Activated CD8-positive, alpha-beta memory T cell treated with anti-CD3 and anti-CD28 coated beads for 24 hours (primary cell): ENCODE results near the gene TET3.

Experiments
- DNase-seq: peaks from one replicate; pipeline ENCODE4 v3.0.0-alpha.2; 2020

Gene TET3

GRCh38 chr2:74007121-74007520 is 22.4 kb downstream of the TET3 start:
- peak; percentile 38 for DNase-seq

DNA sequence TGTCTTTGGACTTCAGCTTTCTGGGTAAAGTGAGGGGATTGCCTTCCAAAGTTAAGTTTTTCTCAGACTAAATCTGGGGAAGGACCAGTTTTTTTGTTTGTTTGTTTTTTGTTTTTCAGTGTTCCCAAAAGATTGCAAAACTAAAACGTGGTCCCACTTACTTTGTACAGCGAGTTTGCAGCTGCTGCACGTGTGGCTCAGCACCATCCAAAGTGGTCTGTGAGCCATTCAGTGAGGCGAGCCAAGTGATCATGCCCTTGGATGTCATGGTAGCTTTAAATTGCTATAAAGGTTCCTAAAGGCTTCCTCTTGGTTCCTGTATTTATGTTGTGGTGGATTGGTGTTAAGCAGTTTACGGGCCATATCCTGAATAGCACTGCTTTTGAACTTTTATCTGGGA is 23.0 kb downstream of the TET3 start:
- peak; percentile 7 for DNase-seq

GRCh38 chr2:74008761-74009395 is 24.2 kb downstream of the TET3 start:
- peak; percentile 32 for DNase-seq

GRCh38 chr2:74009577-74009976 is 24.9 kb downstream of the TET3 start:
- peak; percentile 42 for DNase-seq

- DNase-seq: no peak
Measured at GRCh38 chr2:74010087-74010541, 25.4 kb downstream of the TET3 start.

DNA sequence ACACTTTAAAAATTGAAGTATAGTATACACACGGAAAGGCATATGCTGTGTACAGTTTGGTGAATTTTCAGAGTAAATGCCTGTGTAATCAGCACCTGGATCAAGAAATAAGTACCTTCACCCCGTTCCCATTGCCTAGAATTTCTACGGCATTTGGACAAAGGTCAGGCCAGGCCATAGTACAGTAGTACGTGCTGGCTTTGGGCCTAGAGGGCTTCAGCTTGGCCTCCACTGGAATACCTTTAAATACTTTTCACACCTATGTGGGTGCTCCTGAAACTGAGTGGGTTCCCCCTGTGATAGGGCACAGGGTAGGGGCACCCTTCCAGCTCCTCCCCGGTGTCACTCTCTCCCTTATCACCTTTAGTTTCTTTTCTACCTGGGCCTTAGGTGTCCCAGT is 26.5 kb downstream of the TET3 start:
- DNase-seq: peak; percentile 42

DNA sequence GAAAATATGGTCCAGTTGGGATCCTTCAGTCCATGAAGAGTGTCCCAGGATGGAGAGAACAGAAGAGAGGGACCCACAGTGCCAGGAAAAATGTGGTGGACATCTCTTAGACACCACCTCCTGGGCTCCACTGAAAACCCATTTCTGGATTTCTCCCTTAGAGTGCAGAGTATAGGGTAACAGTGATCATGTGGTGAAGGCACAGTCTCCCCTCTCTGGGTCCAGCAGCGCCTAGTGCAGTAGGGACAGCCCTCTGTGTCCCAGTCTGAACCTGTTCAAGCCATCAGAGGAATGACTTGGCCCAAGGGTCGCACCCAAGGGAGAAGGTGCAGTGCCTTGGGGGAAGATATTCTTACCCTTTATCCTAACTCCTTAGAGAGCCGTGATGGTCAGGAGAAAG is 30.1 kb downstream of the TET3 start:
- no peak for DNase-seq

DNA sequence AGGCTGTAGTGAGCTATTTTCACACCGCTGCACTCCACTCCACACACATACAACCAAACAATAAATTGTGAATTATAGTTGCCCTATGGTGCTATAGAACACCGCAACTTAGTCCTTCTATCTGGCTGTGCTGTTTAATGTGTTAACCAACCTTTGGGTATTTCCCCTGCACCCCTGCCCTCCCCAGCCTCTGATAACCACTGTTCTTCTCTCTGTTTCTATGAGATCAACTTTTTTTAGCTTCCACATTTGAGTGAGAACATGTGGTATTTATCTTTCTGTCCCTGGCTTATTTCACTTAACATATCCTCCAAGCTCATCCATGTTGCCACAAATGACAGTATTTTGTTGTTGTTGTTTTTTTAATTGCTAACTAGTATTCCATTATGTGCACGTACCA is 32.5 kb downstream of the TET3 start:
- DNase-seq: no peak

DNA sequence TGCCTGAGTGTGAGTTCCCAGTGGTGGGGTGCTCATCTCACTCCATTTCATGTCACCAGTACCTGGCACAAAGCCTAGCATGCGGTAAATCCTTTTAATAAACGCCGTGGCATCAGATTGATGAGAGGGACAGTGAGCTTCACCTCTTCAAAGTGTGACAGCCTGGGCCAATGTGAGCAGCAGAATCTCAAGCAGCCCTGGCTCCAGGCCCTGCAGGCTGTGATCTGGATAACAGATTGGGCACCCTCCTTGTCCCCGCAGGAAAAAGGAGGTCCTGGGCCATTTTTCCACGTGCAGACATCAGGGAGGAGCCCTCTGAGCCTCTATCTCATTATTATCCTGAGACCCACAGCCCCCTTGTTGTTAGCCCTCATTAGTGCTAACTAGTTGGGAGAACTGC is 34.8 kb downstream of the TET3 start:
- DNase-seq: peak; percentile 37

DNA sequence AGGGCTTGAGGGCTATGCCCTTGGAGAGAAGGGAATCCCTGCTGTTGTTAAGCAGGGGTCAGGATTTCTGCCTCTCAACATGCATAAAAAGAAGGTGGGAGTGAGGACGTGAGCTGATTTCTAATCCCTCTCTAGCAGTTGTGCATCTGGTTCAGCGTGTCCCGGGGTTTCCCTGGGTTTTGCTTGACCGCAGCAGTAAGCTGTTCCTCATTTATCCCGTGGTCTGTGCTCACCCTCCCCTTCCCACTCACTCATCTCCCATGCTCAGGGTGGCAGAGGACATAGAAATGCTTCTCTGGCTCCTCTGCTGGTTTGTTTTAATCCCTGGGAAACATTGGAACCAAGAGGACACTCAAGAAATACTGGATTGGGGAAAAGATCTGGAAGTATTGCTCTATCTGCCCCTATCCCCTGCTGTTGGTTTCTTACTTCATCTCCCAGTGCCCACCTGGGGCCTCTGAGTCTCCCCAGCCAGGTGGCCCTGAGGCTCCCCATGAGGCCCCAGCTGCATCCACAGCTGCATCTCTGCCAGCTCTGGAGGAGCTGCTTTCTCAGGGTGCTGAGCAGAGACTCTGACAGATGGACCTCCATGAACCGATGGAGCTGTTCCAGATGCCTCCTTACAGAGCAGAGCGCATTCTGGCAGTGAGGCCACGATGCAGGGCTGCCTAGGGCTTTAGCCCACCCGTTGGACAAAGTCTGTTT is 36.1 kb downstream of the TET3 start:
- no peak for DNase-seq

- peak; percentile 54 for DNase-seq
Measured at GRCh38 chr2:74021407-74021755, 36.7 kb downstream of the TET3 start.

DNA sequence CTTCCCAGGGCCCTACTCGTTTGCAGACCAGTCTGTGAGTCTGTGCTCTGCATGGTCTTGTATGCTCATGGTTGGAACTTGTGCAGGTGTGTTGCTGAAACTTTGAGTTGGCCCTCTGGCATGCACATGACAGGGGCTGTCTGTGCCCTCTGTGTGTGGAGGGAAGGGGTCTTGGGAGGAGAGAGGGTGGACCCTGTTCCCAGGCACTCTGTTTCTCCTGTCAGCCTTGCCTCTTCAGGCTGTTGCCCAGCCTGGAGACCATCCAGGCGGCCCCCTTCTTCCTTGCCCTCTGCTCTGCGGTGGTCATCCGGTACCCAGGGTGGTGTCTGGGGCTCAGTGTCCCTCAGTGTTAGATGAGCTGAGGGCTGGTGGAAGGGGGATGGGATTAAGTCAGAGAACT is 39.5 kb downstream of the TET3 start:
- no peak for DNase-seq

DNA sequence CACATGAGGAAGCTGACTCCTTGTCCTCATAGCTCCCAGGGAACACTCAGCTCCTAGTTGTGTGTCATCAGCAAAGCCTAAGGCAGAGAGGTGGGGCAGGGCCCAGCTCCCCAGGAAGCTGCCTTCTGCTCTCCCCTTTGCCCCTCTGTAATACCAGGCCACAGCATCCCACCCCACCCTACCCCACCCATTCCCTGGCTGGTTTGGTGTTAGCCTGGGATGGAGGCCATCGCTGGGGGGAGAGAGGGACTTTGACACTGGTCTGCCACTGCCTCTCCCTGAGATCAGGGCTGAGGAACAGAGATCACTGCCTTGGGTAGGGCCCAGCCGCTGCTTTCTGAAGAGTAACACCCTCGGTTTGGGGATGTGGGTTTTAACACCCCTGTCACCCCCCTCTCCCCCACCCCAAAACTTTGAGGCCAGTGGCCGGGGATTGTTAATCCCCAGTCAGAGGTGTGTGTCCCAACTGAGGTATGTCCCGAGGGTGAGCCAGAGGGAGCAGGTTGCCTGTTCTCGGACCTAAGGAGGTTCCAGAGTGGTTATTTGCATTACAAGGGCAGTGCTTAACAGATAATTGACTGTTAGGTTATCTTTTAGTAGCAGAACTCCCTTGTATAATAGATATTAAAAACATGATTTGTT is 41.4 kb downstream of the TET3 start:
- DNase-seq: peak; percentile 57

GRCh38 chr2:74026687-74027241 is 42.1 kb downstream of the TET3 start:
- peak; percentile 51 for DNase-seq

GRCh38 chr2:74027496-74027895 is 42.8 kb downstream of the TET3 start:
- no peak for DNase-seq

GRCh38 chr2:74028290-74028689 is 43.6 kb downstream of the TET3 start:
- DNase-seq: no peak

DNA sequence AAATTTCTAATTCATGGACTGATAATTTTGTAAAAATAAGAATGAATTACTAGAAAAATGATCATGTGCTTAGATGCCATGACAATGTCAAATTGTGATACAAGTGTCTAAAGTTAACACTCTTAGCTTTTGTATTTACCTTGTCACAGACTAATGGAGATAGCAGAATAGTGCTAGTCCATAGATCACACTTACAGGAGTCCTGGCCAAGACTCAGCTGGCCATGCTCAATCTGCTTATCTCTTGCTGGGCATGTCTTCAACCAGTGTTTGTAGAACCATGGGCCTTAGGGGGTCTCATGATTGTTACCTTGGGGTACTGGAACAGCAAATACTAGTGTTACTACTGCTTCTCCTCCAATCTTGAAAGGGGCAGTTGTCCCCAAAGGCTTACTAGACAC is 44.0 kb downstream of the TET3 start:
- no peak for DNase-seq

DNA sequence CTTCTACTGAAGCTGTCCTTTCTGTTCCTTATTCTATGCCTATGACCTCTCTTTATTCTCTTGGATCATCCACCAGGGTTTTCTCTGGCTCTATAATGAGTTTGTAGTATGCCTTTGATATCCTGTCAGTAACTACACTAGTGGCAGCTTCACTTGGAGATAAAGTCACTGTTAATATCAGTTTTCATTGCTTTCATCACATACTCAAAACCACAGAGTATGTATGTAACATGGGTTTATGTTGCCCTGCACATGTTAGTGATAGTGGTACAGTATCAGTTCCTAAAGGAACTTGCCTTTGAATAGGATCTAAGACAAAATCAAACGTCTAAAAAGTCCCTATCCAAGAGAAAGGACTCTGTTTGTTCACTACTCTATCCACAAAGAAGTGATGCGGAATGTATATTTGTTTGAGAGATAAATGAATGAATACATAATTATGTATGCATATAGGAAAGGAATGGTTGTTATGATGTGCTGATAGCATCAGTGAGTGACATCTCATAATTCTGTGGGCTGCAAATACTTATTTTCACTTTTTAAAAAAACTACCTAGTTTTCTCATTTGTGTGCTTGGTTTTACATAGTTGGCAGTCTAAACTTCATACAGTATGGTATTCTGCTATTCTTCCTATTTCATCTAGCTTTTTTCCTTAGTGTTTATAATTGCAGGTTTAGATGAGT is 45.1 kb downstream of the TET3 start:
- no peak for DNase-seq

DNA sequence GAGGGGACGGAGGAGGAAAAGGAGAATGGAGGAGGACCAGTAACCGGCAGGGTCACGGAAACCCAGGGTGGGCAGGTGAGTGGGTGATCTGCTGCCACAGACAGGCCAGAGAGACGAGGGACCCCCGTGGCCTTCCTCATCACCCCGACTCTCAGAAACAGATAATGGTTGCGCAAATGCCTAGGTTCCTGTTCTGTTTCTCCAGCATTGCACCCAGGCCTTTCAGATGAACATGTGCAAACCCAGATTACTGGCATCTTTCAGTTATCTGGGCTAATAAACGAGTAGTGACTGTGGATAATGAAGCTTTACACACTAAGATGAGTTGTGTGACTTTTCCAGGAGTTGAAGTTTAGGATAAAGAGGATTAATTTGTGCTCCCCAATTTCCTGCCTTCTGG is 46.5 kb downstream of the TET3 start:
- no peak for DNase-seq

GRCh38 chr2:74031959-74032287 is 47.2 kb downstream of the TET3 start:
- no peak for DNase-seq

- DNase-seq: no peak
Measured at GRCh38 chr2:74033375-74033774, 48.7 kb downstream of the TET3 start.
